Stimulated activated CD4-positive, alpha-beta T cell treated with anti-CD3 and anti-CD28 coated beads, Interleukin-15, amount 100 ng/mL, for 24 hours (primary cell): ENCODE data around the gene RRAS.
"Not testable (repeated sequence)": the region's sequence is repeated elsewhere in the genome, so short reads cannot be mapped to it uniquely, and the experiment has no call there.

Experiments
- DNase-seq: peaks from one replicate; pipeline ENCODE4 v3.0.0-alpha.2; 2020

Gene RRAS

DNA sequence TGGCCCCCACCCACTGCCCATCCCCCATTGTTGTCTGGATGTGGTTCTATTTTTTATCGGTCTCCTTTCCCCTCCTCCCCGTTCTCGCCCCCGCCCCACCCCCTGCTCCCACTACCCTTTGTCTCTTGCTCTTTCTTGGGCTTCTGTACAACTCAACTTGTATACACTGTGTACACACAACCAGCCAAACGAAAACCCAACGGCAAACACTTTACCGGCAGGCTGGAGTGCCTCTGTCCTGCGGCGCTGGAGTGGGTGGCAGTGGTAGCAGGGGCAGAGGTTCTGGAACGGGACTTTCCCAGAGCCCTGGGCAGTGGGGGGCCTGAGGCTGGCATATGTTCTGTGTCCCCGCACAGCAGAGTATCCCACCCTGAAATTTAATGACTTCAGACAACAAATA, 13.7 kb downstream of the RRAS start:
- DNase-seq: no peak

DNA sequence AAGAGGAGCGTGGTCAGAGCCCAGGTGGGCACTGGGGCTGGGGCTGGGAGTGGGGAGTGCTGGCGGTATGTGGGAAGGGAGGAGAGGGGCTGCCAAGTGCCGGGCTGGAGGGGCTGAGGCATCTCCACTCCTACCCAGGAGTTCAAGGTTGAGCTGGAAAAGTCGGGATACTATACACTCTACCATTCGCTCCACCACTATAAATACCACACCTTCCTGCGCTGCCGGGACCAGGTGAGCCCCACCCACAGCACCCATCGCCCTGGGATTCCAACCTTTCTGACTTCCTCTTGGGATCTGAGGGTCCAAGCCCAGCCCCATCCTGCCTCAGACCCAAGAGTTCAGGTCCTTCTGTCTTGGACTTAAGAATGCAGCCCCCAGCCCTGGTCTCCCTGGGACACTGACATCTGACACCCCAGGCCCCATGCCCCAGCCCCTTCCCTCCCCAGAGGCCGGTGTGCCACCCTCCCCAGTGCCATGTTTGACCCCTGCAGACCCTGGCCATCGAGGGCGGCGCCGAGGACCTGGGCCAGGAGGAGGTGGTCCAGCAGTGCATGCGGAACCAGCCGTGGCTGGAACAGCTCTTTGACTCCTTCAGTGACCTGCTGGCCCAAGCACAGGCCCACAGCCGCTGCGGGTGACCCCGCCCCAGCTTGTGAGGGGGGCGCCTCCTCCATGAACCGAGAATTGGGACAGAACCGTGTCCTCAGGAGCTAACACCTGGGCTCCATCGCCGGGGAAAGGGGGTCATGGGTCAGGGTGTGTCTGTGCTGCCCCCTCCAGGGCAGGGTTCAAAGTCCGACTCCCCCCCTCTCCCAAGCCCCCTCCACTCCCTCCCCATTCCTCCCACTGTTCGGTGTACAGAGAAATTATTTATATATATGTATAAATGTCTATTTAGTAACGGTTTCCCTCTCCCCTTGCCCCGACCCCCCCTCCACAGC, 14.7 kb downstream of the RRAS start:
- DNase-seq: no peak

DNA sequence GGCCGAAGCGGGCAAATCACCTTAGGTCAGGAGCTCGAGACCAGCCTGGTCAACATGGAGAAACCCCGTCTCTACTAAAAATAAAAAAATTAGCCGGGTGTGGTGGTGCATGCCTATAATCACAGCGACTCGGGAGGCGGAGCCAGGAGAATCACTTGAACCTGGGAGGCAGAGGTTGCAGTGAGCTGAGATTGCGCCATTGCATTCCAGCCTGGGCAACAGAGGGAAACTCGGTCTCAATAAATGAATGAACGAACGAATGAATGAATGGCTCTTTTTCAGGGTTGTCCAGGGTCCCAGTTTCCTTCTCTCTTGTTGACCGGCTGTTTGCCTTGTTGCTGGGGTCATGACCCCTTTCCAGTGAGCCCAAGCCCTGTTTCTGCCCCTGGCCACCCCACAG, 22.1 kb downstream of the RRAS start:
- DNase-seq: not testable (repeated sequence)

DNA sequence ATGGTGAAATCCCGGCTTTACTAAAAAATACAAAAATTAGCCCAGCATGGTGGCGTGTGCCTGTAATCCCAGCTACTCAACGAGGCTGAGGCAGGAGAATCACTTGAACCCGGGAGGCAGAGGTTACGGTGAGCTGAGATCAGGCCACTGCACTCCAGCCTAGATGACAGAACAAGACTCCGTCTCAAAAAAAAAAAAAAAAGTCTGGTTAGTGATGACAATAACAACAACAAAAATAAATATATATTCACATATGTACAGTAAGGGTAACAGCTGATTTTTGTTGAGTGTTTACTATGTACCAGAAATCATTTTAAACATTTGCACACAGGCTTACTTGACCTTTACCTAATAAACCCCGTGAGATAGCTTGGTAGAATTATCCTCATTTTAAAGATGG, 23.0 kb downstream of the RRAS start:
- DNase-seq: no peak

DNA sequence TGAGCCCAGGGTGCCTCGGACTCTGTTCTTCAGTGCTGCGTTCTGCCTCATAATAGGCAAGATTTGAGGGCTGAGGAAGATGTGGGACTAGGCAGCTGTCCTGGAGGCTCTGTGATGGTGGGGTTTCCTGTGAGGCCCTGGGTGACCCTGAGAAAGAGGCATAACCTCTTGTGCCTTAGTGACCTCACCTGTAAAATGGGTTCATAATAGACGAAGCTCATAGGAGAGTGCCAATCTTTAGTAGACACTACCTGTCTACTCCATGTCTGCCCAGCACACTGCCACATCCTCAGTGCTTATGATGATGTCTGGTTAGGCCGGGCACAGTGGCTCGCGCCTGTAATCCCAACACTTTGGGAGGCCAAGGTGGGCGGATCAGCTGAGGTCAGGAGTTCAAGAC, 23.4 kb downstream of the RRAS start:
- DNase-seq: no peak

DNA sequence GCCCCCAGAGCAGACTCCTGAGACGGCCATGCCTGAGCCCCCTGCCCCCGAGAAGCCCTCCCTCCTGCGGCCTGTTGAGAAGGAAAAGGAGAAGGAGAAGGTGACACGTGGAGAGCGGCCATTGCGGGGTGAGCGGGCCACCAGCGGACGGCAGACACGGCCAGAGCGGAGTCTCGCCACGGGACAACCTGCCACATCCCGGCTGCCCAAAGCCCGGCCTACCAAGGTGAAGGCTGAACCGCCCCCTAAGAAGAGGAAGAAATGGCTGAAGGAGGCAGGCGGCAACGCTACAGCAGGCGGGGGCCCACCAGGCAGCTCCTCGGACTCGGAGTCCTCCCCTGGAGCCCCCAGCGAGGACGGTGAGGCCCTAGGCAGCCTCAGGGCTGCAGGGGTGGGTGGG, 24.1 kb downstream of the RRAS start:
- no peak for DNase-seq

DNA sequence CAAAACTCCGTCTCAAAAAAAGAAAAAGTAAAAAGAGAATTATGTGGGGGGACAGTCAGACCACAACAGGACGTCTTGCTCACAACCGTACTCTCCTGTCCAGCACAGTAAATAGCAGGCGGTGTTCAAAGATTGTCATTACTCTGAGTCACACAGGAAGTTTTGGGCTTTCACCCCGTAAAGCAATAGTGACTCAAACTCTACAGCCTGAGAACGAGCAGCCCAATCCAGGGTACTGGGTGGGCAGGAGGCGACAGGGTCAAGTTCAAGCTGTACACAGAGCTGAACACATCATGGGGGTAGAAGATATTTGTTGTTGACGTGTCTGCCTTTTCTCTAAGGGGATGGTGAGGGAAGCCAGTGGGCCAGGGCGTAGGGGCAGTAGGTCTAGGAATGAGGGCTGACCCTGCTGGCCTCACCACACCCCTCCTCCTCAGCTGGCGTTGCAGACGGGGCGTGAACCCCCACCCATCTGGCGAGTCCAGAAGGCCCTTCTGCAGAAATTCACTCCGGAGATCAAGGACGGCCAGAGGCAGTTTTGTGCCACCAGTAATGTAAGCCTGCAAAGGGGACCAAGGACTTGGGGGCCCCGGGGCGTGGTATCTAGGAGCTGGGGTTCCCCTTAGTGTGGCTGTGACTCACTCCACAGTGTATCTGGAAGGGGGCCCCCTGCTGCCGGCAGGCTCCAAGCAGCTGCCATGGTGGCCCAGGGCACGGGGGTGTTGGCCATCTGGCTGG, 25.7 kb downstream of the RRAS start:
- DNase-seq: peak; percentile 27

DNA sequence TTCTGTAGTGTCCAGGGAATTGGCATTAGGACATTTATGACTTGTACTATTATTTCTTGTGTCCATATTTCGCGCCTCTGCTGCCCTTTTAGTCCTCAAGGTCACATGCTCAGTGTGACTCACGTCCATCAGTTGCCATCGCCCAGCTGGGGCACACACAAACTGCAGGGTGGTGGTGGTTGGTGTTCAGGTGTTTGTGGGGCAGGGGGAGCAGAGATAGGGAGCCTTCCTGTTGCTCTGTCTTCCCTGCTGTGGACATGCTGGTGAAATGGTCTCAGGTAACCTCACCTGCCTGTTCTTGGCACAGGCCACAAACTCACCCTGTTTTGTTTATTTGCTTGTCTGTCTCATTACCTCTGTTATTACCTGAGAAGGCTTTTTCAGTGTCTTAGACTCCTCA, 26.6 kb downstream of the RRAS start:
- DNase-seq: no peak

DNA sequence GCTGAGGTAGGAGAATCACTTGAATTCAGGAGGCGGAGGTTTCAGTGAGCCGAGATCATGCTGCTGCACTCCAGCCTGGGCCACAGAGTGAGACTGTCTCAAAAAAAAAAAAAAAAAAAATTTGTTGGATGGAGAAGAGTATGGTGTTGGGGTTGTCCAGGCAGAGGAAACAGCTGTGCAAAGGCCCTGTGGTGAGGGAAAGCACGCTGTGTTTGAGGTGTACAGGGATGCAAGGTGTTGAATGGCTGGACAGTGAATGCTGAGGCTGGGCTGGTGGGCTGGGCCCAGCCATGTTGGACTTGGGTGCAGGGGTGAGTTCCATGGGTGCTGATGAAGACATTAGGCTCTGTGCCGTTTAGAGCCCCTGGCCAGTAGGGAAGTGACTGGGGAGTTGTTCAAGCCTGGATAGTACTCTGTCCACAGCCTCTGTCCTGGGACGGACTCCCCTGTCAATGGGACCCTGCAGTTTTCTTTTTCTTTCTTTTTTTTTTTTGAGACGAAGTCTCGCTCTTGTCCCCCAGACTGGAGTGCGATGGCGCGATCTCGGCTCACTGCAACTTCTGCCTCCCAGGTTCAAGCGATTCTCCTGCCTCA, 30.3 kb downstream of the RRAS start:
- DNase-seq: no peak

DNA sequence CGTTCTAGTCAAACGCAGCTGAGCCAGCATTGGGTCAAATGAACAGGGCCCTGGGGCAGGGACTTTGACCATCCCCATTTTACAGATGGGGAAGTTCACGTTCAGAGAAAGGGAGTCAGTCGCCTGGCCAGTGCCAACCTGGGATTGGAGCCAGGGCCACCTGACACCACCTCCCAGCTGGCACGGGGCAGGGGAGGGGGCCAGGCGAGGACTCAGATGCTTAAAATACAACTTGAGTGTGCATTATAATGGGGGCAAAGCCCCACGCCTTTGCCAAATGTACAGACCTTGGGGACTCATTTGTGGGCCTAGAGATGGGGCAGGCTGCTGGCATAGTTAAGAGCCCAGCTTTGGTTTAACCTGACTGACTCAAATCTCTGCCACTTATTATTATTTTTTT, 34.3 kb downstream of the RRAS start:
- no peak for DNase-seq

DNA sequence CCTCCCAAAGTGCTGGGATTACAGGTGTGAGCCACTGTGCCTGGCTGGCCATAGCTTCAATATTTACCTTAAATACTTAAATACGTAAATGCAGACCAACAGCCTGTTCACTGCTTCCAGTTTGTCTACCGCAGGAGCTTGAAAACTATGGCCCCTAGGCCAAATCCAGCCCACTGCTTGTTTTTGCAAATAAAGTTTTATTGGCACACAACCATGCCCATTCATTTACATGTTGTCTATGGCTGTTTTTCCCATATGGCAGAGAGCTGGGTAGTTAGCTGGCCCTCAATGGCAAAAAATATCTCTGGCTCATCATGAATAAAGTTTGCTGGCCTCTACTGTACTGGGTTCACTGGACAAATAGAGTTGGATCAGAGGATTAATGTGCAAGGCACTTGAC, 37.1 kb downstream of the RRAS start:
- DNase-seq: no peak

DNA sequence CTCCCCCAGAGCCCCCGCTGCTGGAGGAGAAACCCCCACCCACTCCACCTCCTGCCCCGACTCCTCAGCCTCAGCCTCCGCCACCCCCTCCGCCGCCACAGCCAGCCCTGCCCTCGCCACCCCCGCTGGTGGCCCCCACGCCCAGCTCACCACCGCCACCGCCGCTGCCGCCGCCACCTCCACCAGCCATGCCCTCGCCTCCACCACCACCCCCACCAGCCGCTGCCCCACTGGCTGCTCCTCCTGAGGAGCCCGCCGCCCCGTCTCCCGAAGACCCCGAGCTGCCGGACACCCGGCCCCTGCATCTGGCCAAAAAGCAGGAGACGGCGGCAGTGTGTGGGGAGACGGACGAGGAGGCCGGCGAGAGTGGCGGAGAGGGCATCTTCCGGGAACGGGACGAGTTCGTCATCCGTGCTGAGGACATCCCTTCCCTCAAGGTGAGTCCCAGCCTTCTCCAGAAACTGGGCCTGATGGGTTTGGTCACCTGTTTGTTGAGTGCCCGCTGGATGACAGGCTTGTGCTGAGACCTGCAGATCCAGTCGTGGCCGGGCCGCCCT, 38.4 kb downstream of the RRAS start:
- no peak for DNase-seq

DNA sequence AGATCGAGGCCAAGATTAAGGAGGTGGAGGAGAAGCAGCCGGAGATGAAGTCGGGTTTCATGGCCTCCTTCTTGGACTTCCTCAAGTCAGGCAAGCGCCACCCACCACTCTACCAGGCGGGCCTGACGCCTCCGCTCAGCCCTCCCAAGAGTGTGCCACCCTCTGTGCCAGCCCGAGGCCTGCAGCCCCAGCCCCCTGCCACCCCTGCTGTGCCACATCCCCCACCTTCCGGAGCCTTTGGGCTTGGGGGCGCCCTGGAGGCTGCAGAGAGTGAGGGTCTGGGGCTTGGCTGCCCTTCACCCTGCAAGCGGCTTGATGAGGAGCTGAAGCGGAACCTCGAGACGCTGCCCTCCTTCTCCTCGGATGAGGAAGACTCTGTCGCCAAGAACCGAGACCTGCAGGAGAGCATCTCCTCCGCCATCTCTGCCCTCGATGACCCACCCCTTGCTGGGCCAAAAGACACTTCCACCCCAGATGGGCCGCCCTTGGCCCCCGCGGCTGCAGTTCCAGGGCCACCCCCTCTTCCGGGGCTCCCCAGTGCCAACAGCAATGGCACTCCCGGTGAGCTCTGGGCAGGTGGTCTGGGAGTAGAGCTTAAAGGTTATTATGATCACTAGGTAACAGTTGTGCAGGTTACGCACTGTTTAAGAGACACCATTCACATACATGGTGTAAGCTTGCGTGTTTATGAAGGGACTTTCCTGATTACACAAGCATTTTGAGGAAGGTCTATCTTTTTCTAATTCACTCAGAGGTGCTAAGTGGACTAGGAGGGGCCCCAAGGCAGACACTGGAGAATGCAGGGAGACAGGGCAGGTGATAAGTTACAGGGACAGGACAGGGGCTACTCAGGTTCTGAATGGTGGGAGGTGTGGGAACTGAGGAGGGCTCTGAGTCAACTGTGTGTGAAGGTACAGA, 40.3 kb downstream of the RRAS start:
- DNase-seq: no peak

DNA sequence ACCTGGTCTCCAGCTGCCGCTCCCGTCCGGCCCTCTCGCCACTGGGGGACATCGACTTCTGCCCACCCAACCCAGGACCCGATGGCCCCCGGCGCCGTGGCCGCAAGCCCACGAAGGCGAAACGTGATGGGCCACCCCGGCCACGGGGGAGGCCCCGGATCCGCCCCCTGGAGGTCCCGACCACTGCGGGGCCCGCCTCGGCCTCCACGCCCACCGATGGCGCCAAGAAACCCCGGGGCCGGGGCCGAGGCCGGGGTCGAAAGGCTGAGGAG, 42.3 kb downstream of the RRAS start:
- DNase-seq: no peak

DNA sequence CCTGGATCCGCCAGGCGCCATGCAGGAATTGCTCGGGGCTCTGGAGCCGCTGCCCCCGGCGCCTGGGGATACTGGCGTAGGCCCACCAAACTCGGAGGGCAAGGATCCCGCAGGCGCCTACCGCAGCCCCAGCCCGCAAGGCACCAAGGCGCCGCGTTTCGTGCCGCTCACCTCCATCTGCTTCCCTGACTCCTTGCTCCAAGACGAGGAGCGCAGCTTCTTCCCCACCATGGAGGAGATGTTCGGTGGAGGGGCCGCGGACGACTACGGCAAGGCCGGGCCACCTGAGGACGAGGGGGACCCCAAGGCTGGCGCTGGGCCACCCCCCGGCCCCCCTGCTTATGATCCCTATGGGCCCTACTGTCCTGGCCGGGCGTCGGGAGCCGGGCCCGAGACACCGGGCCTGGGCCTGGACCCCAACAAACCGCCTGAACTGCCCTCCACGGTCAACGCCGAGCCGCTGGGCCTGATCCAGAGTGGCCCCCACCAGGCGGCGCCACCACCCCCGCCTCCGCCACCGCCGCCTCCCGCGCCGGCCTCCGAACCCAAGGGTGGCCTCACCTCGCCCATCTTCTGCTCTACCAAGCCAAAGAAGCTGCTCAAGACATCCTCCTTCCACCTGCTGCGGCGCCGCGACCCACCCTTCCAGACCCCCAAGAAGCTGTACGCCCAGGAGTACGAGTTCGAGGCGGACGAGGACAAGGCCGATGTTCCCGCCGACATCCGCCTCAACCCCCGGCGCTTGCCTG, 42.8 kb downstream of the RRAS start:
- no peak for DNase-seq

DNA sequence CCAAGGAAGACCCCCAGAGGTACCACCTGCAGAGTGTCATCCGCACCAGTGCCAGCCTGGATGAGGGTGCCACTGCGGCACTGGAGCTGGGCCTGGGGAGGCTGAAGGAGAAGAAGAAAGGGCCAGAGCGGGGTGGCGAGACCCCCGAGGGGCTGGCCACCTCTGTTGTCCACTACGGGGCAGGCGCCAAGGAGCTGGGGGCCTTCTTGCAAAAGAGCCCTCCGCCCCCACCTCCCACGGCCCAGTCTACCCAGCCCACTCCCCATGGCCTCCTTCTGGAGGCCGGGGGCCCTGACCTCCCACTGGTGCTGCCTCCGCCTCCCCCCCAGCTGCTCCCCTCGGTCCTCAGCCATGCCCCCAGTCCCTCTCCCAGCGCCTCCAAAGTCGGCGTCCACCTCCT, 43.5 kb downstream of the RRAS start:
- no peak for DNase-seq

DNA sequence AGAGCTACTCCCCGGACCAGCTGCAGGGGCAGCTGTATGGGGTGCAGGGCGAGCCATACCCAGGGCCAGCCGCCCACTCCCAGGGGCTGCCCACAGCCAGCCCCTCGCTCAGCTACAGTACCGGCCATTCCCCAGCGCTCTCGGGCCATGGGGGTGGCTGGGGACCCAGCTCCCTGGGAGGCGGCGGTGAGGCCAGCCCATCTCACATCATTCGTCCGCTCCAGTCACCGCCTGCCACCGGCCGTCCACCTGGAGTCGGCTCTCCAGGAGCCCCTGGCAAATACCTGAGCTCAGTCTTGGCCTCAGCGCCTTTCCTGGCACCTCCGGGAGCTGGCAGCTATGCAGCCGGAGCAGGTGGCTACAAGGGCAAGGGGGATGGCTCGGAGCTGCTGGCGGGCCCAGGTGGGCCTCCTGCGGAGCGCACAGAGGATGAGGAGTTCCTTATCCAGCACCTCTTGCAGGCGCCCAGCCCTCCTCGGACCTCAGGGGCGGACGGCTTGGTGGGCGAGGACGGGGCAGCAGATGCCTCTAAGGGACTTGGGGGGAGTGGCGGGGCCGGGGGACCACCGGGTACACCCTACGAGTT, 44.0 kb downstream of the RRAS start:
- no peak for DNase-seq

DNA sequence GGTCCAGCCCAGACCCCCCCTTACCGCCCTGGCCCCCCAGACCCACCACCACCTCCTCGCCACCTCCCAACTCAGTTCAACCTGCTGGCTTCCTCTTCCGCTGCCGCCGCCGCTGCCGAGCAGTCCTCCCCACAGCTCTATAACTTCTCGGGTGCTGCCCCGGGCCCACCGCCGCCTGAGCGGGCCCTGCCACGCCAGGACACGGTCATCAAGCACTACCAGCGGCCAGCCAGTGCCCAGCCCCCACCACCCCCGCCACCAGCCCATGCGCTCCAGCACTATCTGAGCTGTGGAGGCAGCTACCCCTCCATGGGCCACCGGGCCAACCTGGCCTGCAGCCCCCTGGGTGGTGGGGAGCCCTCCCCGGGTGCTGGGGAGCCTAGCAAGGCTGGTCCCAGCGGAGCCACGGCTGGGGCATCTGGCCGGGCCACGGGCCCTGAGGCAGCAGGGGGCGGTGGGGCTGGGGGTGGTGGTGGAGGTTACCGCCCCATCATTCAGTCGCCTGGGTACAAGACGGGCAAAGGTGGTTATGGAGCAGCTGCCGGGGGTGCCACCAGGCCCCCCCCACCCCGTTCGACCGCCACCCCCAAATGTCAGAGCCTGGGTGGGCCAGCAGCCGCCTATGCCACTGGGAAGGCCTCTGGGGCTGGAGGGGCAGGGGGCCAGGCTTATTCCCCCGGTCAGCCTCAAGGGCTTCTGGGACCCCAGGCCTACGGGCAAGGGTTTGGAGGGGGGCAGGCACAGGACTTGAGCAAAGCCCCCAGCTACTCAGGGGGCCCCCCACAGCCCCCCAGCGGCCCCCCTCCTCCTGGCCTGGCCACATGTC, 44.7 kb downstream of the RRAS start:
- DNase-seq: no peak

DNA sequence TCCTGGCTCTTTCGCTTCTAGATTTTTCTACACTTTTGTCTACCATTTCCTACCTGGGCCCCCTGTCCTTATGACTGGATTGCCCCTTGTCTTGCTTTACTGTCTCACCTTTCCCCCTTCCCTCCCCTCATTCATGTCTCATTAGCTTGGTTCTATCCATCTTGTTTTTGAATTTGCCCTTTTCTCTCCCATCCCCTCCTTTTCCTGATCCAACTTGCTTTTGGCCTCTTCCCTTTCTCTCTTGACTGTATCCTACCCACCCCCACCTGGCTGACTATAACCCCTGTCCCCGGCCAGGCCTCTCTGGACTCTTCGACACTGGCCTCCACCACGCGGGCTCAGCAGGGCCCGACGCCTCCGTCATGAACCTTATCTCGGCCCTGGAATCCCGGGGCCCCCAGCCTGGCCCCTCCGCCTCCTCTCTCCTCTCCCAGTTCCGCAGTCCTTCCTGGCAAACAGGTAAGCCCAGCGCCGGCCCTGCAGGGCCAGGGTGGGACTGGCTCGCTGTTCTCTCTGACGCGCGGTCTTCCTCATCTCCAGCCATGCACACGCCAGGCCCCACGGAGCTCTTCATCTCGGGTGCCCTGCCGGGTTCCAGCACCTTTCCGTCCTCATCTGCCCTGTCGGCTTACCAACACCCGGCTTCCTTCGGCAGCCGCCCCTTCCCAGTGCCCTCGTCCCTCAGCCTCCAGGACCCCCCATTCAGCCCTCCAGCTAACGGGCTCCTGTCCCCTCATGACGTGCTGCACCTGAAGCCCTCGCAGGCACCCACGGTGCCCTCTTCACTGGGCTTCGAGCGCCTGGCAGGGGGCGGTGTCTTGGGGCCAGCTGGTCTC, 45.6 kb downstream of the RRAS start:
- DNase-seq: no peak
